ENCODE results near the gene PCDHGA5.
"Not testable (repeated sequence)": the region's sequence is repeated elsewhere in the genome, so short reads cannot be mapped to it uniquely, and the experiment has no call there.

The PCDHGA5 gene

DNA sequence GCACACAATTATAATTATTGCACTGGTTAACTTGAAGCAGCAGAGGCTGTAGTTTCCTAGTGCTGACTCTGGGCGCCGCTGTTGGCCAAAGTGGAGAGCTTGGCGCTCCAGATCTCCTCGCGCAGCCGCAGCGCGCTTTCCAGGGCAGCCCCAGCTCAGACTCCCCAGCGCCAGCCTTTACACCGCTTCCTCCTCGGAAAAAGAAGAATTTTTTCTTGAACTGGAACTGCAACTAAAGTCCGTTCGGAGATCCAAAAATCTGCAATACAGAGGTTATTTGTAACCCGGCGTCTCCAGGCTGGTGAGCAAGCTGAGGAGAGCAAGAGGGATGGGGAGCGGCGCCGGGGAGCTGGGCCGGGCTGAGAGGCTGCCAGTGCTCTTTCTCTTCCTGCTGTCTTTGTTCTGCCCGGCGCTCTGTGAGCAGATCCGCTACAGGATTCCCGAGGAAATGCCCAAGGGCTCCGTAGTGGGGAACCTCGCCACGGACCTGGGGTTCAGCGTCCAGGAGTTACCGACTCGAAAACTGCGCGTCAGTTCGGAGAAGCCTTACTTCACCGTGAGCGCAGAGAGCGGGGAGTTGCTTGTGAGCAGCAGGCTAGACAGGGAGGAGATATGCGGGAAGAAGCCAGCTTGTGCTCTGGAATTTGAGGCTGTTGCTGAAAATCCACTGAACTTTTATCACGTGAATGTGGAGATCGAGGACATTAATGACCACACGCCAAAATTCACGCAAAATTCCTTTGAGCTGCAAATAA lies 23.8 kb downstream of the PCDHGA5 start, which contains the start of gene PCDHGB4:
TSS of gene PCDHGB4 (plus strand) at position 142 of the 755 bp plus-strand sequence. CDS start at position 329, 187 bp downstream.
- not testable (repeated sequence) for DNase-seq (ENCODE audit: low spot score)

DNA sequence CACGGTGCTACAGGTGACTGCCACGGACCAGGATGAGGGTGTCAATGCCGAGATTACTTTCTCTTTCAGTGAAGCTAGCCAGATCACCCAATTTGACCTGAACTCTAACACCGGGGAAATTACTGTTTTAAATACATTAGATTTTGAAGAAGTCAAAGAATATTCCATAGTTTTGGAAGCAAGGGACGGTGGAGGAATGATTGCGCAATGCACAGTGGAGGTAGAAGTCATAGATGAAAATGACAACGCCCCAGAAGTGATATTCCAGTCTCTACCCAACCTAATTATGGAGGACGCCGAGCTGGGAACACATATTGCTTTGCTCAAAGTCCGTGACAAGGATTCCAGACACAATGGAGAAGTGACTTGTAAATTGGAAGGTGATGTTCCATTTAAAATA lies 24.7 kb downstream of the PCDHGA5 start:
- DNase-seq (ENCODE audit: low spot score) = no peak

DNA sequence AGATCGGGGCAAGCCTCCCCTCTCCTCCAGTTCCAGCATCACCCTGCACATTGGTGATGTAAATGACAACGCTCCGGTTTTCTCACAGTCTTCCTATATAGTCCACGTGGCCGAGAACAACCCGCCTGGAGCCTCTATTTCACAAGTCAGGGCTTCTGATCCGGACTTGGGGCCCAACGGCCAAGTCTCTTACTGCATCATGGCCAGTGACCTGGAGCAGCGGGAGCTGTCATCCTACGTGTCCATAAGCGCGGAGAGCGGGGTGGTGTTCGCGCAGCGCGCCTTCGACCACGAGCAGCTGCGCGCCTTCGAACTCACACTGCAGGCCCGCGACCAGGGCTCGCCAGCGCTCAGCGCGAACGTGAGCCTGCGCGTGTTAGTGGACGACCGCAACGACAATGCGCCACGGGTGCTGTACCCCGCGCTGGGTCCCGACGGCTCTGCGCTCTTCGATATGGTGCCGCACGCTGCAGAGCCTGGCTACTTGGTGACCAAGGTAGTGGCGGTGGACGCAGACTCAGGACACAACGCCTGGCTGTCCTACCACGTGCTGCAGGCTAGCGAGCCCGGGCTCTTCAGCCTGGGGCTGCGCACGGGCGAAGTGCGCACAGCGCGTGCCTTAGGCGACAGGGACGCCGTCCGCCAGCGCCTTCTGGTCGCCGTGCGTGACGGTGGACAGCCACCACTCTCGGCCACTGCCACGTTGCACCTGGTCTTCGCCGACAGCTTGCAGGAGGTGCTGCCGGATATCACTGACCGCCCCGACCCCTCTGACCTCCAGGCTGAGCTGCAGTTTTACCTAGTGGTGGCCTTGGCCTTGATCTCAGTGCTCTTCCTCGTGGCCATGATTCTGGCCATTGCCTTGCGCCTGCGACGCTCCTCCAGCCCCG lies 25.4 kb downstream of the PCDHGA5 start:
- no peak for DNase-seq (ENCODE audit: low spot score)

DNA sequence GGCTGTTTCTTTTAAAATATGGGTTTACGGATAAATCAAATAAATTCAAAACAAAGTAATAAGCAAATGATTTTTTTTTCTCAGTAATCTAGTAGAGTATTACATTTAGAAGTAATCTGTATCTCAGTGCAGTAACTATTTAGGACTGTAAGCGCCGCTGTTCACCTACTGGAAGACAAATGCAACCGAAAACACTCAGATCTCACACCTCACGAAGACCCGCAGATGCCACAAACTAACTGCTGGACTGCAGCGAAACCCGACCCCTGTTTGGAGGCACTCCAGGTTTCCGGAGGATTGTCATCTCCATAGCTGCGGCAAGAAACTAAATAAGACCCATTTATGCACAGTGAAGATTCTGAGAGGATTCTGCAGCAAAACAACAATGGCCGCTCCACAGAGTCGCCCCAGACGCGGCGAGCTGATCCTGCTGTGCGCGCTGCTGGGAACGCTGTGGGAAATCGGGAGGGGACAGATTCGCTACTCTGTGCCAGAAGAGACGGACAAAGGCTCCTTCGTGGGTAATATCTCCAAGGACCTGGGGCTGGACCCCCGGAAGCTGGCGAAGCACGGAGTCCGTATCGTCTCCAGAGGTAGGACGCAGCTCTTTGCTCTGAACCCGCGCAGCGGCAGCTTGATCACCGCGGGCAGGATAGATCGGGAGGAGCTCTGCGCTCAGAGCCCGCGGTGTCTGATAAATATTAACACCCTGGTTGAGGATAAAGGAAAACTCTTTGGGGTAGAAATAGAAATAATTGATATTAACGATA lies 28.7 kb downstream of the PCDHGA5 start, which contains the start of gene PCDHGA8:
TSS of gene PCDHGA8 (plus strand) at position 205 of the 770 bp plus-strand sequence. CDS start at position 386, 181 bp downstream.
- peak; percentile 35 for DNase-seq (ENCODE audit: low spot score)

DNA sequence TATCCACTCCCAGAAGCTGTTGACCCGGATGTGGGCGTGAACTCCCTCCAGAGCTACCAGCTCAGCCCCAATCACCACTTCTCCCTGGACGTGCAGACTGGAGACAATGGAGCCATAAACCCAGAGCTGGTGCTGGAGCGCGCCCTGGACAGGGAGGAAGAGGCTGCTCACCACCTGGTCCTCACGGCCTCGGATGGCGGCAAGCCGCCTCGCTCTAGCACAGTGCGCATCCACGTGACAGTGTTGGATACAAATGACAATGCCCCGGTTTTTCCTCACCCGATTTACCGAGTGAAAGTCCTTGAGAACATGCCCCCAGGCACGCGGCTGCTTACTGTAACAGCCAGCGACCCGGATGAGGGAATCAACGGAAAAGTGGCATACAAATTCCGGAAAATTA lies 29.3 kb downstream of the PCDHGA5 start:
- DNase-seq (ENCODE audit: low spot score) = no peak

DNA sequence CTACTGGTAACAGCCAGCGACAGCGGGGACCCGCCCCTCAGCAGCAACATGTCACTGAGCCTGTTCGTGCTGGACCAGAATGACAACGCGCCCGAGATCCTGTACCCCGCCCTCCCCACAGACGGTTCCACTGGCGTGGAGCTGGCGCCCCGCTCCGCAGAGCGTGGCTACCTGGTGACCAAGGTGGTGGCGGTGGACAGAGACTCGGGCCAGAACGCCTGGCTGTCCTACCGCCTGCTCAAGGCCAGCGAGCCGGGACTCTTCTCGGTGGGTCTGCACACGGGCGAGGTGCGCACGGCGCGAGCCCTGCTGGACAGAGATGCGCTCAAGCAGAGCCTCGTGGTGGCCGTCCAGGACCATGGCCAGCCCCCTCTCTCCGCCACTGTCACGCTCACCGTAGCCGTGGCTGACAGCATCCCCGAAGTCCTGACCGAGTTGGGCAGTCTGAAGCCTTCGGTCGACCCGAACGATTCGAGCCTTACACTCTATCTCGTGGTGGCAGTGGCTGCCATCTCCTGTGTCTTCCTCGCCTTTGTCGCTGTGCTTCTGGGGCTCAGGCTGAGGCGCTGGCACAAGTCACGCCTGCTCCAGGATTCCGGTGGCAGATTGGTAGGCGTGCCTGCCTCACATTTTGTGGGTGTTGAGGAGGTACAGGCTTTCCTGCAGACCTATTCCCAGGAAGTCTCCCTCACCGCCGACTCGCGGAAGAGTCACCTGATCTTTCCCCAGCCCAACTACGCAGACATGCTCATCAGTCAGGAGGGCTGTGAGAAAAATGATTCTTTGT lies 30.6 kb downstream of the PCDHGA5 start:
- not testable (repeated sequence) for DNase-seq (ENCODE audit: low spot score)

DNA sequence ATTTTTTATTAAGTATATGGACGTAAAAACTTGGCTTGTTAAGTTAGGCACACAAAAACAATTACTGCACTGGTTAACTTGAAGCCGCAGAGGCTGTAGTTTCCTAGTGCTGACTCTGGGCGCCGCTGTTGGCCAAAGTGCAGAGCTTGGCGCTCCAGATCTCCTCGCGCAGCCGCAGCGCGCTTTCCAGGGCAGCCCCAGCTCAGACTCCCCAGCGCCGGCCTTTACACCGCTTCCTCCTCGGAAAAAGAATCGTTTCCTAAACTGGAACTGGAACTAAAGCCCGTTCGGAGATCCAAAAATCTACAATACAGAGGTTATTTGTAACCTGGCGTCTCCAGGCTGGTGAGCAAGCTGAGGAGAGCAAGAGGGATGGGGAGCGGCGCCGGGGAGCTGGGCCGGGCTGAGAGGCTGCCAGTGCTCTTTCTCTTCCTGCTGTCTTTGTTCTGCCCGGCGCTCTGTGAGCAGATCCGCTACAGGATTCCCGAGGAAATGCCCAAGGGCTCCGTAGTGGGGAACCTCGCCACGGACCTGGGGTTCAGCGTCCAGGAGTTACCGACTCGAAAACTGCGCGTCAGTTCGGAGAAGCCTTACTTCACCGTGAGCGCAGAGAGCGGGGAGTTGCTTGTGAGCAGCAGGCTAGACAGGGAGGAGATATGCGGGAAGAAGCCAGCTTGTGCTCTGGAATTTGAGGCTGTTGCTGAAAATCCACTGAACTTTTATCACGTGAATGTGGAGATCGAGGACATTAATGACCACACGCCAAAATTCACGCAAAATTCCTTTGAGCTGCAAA lies 34.0 kb downstream of the PCDHGA5 start, which contains the start of gene PCDHGB5:
TSS of gene PCDHGB5 (plus strand) at position 192 of the 796 bp plus-strand sequence. CDS start at position 373, 181 bp downstream.
- peak; percentile 50 for DNase-seq (ENCODE audit: low spot score)

DNA sequence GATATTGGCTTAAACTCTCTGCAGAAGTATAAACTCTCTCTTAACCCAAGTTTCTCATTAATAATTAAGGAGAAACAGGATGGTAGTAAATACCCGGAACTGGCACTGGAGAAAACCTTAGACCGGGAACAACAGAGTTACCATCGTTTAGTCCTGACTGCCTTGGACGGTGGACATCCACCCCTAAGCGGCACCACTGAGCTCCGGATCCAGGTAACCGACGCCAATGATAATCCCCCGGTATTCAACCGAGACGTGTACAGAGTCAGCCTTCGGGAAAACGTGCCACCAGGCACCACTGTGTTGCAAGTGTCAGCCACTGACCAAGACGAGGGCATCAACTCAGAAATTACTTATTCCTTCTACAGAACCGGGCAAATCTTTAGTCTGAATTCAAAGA lies 34.6 kb downstream of the PCDHGA5 start:
- DNase-seq (ENCODE audit: low spot score) = no peak

DNA sequence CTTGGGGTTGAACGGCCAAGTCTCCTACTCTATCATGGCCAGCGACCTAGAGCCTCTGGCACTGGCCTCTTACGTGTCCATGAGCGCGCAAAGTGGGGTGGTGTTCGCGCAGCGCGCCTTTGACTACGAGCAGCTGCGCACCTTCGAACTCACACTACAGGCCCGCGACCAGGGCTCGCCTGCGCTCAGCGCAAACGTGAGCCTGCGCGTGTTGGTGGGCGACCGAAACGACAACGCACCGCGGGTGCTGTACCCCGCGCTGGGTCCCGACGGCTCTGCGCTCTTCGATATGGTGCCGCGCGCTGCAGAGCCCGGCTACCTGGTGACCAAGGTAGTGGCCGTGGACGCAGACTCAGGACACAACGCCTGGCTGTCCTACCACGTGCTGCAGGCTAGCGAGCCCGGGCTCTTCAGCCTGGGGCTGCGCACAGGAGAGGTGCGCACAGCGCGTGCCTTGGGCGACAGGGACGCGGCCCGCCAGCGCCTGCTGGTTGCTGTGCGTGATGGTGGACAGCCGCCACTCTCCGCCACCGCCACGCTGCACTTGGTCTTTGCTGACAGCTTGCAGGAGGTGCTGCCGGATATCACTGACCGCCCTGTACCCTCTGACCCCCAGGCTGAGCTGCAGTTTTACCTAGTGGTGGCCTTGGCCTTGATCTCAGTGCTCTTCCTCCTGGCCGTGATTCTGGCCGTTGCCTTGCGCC lies 35.7 kb downstream of the PCDHGA5 start:
- no peak for DNase-seq (ENCODE audit: low spot score)

DNA sequence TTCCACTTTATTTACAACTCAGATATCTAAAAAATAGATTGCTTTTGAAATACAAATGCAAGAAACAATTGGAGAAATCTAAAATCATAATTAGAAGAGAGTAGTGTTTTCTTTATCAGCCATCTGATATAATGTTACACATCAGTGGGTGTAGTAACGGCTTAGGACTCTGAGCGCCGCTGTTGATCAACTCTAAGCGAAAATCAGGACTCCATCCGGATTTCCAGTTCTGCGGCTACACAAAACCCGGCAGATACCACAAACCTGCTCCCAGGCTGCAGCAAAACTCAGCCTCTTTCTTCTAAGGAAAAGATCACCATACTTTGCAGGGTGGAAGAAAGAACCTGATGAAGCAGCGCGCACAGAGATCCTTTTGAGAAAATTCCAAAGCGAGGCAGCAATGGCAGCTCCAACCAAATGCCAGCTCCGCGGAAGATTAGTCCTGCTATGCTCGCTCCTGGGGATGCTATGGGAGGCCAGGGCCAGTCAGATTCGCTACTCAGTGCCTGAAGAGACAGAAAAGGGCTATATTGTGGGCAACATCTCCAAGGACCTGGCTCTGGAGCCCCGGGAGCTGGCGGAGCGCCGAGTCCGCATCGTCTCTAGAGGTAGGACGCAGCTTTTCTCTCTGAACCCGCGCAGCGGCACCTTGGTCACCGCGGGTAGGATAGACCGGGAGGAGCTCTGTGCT lies 38.7 kb downstream of the PCDHGA5 start, which contains the start of gene PCDHGA9:
TSS of gene PCDHGA9 (plus strand) at position 226 of the 691 bp plus-strand sequence. CDS start at position 401, 175 bp downstream.
- peak; percentile 67 for DNase-seq (ENCODE audit: low spot score)

DNA sequence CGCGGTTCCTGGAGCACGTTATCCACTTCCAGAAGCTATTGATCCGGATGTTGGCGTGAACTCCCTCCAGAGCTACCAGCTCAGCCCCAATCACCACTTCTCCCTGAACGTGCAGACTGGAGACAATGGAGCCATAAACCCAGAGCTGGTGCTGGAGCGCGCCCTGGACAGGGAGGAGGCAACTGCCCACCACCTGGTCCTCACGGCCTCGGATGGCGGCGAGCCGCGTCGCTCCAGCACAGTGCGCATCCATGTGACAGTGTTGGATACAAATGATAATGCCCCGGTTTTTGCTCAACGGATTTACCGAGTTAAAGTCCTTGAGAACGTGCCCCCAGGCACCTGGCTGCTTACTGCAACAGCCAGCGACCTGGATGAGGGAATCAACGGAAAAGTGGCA lies 39.4 kb downstream of the PCDHGA5 start:
- no peak for DNase-seq (ENCODE audit: low spot score)

DNA sequence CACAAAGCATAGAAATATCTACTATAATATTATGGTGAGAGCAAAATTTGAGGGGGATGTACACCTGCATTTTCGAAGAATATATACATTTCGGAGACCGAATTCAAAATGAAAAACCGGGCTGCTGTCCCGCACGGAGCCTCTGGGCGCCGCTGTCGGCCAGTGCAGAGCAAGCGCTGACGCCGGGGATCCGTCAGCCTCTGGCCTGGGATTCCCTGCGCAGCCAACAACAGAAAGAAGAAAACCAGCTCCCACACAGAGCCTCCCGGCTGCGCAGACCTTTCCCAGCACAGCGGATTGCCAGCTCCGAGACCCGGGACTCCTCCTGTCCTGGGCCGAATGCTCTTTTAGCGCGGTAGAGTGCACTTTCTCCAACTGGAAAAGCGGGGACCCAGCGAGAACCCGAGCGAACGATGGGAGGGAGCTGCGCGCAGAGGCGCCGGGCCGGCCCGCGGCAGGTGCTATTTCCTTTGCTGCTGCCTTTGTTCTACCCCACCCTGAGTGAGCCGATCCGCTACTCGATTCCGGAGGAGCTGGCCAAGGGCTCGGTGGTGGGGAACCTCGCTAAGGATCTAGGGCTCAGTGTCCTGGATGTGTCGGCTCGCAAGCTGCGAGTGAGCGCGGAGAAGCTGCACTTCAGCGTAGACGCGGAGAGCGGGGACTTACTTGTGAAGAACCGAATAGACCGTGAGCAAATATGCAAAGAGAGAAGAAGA lies 44.0 kb downstream of the PCDHGA5 start, which contains the start of gene PCDHGB6:
TSS of gene PCDHGB6 (plus strand) at position 232 of the 716 bp plus-strand sequence. CDS start at position 414, 182 bp downstream.
- peak; percentile 53 for DNase-seq (ENCODE audit: low spot score)

DNA sequence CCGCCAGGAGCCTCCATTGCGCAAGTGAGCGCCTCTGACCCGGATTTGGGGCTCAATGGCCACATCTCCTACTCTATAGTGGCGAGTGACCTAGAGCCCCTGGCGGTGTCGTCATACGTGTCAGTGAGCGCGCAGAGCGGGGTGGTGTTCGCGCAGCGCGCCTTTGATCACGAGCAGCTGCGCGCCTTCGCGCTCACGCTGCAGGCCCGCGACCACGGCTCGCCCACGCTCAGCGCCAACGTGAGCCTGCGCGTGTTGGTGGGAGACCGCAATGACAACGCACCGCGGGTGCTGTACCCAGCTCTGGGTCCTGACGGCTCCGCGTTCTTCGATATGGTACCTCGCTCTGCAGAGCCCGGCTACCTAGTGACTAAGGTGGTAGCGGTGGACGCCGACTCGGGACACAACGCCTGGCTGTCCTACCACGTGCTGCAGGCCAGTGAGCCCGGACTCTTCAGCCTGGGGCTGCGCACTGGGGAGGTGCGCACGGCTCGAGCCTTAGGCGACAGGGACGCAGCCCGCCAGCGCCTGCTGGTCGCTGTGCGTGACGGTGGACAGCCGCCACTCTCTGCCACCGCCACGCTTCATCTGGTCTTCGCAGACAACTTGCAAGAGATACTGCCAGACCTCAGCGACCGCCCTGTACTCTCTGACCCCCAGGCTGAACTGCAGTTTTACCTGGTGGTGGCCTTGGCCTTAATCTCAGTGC lies 45.8 kb downstream of the PCDHGA5 start:
- no peak for DNase-seq (ENCODE audit: low spot score)

DNA sequence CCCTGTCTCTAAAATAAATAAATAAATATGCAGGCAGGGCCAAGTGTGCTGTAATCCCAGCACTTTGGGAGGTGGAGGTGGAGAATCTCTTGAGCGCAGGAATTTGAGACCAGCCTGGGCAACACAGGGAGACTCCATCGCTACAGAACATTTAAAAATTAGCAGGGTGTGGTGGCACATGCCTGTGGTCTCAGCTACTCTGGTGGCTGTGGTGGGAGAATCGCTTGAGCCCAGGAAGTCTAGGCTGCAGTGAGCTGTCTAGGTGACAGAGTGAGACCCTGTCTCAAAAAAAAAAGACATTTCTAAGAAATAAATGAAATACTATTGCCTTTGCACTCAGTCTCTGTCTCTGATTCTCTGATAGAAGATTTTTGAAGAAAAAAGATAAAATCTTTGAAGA lies 47.6 kb downstream of the PCDHGA5 start:
- DNase-seq (ENCODE audit: low spot score) = no peak

DNA sequence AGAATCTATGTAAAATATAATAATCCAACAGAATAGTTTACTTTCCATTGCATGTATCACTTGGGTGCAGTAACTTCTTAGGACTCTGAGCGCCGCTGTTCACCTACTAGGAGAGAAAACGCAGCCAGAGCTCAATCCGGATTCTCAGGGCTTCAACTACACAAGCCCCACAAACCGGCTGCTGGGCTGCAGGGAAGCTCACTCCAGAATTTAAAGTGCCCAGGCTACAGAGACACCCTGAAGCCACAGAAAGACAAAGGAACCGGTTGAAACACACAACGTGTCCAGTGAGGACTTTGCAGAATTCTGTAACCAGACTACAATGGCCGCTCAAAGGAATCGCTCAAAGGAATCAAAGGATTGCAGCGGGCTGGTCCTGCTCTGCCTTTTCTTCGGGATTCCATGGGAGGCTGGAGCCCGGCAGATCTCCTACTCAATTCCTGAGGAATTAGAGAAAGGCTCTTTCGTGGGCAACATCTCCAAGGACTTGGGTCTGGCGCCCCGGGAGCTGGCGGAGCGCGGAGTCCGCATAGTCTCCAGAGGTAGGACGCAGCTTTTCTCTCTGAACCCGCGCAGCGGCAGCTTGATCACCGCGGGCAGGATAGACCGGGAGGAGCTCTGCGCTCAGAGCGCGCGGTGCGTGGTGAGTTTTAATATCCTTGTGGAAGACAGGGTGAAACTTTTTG lies 49.0 kb downstream of the PCDHGA5 start, which contains the start of gene PCDHGA10:
TSS of gene PCDHGA10 (plus strand) at position 134 of the 686 bp plus-strand sequence. CDS start at position 323, 189 bp downstream.
- DNase-seq (ENCODE audit: low spot score) = peak; percentile 71

DNA sequence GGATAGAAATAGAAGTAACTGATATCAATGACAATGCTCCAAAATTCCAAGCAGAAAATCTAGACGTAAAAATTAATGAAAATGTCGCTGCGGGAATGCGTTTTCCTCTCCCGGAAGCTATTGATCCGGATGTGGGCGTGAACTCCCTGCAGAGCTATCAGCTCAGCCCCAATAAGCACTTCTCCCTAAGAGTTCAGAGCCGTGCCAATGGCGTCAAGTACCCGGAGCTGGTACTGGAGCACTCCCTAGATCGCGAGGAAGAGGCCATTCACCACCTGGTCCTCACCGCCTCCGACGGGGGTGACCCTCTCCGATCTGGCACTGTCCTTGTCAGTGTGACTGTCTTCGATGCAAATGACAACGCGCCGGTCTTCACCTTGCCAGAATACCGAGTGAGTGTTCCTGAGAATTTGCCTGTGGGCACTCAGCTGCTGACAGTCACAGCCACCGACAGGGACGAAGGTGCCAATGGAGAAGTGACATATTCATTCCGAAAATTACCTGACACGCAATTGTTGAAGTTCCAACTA lies 49.6 kb downstream of the PCDHGA5 start:
- no peak for DNase-seq (ENCODE audit: low spot score)

Data from germinal center (tissue), 1 donor.